ENCODE results near the gene PRDX2. TPM values are rescaled to one million over a fixed set of nuclear protein-coding genes. Genes with fewer than 3 reads are reported as not detected.

The PRDX2 gene
- polyA plus RNA-seq, 3 donors = 40.0 to 71.5 (median 46.7) TPM

DNA sequence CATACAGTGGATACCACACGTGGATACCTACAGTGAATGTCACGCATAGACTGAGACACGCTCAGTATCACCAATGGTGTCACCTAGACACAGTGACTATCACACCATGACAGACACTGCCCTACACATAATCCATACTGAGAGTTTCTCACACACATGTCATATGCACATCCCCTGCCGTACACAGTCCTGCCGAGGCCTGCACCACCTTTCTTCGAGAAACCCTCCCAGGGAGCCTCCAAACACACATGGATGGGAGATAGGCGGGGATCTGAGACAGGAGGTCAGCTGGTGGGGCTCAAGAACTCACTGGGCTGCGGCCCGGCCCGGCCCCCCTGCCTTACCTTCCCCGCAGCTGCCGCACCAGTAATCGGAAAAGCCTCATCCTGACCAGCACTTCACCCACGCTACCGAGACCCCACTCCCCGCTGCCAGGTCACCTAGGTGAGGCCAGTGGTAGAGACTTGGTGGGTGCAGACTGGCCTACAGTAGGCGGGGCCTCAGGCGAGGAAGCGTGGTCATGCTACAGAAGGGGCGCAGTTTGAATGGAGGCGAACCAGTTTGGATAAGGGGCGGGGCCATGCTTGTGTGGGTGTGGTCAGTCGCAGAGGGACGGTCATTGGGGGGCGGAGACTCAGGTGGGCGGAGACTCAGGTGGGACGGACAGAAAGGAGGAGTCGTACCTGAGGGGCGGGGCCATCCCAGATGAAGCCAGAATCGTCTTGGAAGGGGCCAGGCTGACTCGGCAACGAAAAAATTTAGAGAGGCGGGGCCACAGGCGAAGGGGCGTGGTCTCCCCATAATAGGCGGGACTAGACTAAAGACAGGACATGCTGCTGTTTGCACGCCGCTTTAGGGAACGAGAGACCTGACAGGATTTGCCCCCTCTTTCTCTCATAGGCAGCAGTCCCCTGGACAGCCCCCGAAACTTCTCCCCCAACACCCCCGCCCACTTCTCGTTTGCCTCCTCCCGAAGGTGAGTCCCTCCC lies 38.8 kb upstream of the PRDX2 start:
- H3K4me3 ChIP-seq (replicated peaks in 1 of 3; ENCODE audit: low read depth in 2 of 3, low read length in 3 of 3) = peak overlapping the region in 2 of 3 experiments; percentile 9 to 66
- peak overlapping the region; percentile 69 for H3K4me2 ChIP-seq (replicated peaks; ENCODE audit: extremely low read depth, low read length, poor library complexity, severe bottlenecking)
- H3K79me2 ChIP-seq (ENCODE audit: insufficient read depth, low read length) = no peaks in the 10 kb centered on the region
- Mint-ChIP-seq H3K9me3 (peaks cover 3 to 35% (median 28%) of the 10 kb centered on the region in 7 donors), H3K27me3 (ENCODE audit: low read depth in 3 of 3) (peaks cover 69 to 85% (median 76%) of the 10 kb centered on the region in 3 donors), H3K36me3 (peaks cover 4 to 11% of the 10 kb centered on the region in 2 donors), H3K4me3 (peak overlapping the region; percentile 34 to 85), H3K4me1 (peaks cover 24% of the 10 kb centered on the region), H3K27ac (no peak overlapping the region)
- H2AFZ ChIP-seq (ENCODE audit: insufficient read depth, low read depth, low read length, poor library complexity, severe bottlenecking) = peak overlapping the region; percentile 59
- no peaks in the 10 kb centered on the region for H3K36me3 ChIP-seq (replicated peaks in 1 of 2; ENCODE audit: control insufficient read depth in 1 of 2, insufficient read depth in 2 of 2, low read length in 2 of 2)
- H3K27ac ChIP-seq (ENCODE audit: low read depth in 1 of 2, low read length in 2 of 2) = no peak overlapping the region
- TF ChIP-seq, protein P1, sequence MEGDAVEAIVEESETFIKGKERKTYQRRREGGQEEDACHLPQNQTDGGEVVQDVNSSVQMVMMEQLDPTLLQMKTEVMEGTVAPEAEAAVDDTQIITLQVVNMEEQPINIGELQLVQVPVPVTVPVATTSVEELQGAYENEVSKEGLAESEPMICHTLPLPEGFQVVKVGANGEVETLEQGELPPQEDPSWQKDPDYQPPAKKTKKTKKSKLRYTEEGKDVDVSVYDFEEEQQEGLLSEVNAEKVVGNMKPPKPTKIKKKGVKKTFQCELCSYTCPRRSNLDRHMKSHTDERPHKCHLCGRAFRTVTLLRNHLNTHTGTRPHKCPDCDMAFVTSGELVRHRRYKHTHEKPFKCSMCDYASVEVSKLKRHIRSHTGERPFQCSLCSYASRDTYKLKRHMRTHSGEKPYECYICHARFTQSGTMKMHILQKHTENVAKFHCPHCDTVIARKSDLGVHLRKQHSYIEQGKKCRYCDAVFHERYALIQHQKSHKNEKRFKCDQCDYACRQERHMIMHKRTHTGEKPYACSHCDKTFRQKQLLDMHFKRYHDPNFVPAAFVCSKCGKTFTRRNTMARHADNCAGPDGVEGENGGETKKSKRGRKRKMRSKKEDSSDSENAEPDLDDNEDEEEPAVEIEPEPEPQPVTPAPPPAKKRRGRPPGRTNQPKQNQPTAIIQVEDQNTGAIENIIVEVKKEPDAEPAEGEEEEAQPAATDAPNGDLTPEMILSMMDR (IDR thresholded peaks at IDR 0.05) = no peak
- peak in 2 of 3 donors; percentile 17 to 26 for DNase-seq
- intact Hi-C loops (cut with micrococcal nuclease) = loop anchor here in 1 of 2 donors (5.0 kb wide), 1 partner anchor 33 kb away; the partner anchor contains the start of gene RNASEH2A
- no peaks in the 10 kb centered on the region for H4K20me1 ChIP-seq (ENCODE audit: insufficient read depth, low read length)
- 26% methylated on average over 31 of the region's 43 CpGs for WGBS (ENCODE audit: insufficient coverage)
- H3K9ac ChIP-seq (ENCODE audit: insufficient read depth, low read length, poor library complexity, severe bottlenecking) = no peak overlapping the region
- peaks cover 15 to 31% of the 10 kb centered on the region in 2 donors for H3K4me1 ChIP-seq (ENCODE audit: control insufficient read depth in 1 of 2, insufficient read depth in 2 of 2, low read length in 2 of 2)
- peaks cover 8 to 49% of the 10 kb centered on the region in 2 donors for H3K9me3 ChIP-seq (replicated peaks in 1 of 2; ENCODE audit: control insufficient read depth in 1 of 2, insufficient read depth in 1 of 2, low read length in 2 of 2)
- peaks cover 54 to 75% of the 10 kb centered on the region in 2 donors for H3K27me3 ChIP-seq (ENCODE audit: control insufficient read depth in 2 of 2, insufficient read depth in 2 of 2, low read length in 2 of 2)

GRCh38 chr19:12838886-12839756 lies 37.5 kb upstream of the PRDX2 start:
- intact Hi-C loops (cut with micrococcal nuclease) = no loop called here
- H3K4me2 ChIP-seq (replicated peaks; ENCODE audit: extremely low read depth, low read length, poor library complexity, severe bottlenecking) = peak overlapping the region; percentile 57
- no peaks in the 10 kb centered on the region for H4K20me1 ChIP-seq (ENCODE audit: insufficient read depth, low read length)

More at GRCh38 chr19:12838886-12839756, 37.5 kb upstream of the PRDX2 start:
- TF ChIP-seq, protein P1 (IDR thresholded peaks at IDR 0.05) = no peak
- no peak for DNase-seq
- peaks cover 30% of the 10 kb centered on the region for H3K4me1 Mint-ChIP-seq
- H3K27ac Mint-ChIP-seq = no peak overlapping the region
- H3K4me1 ChIP-seq (ENCODE audit: control insufficient read depth in 1 of 2, insufficient read depth in 2 of 2, low read length in 2 of 2) = peaks cover 15 to 33% of the 10 kb centered on the region in 2 donors
- H3K27me3 Mint-ChIP-seq (ENCODE audit: low read depth in 3 of 3) = peaks cover 78 to 87% (median 83%) of the 10 kb centered on the region in 3 donors
- peak overlapping the region in 1 of 2 donors; percentile 85 for H3K4me3 Mint-ChIP-seq
- no peaks in the 10 kb centered on the region for H3K36me3 ChIP-seq (replicated peaks in 1 of 2; ENCODE audit: control insufficient read depth in 1 of 2, insufficient read depth in 2 of 2, low read length in 2 of 2)
- H3K36me3 Mint-ChIP-seq = peaks cover 11% of the 10 kb centered on the region in 2 donors
- peaks cover 13 to 59% of the 10 kb centered on the region in 2 donors for H3K9me3 ChIP-seq (replicated peaks in 1 of 2; ENCODE audit: control insufficient read depth in 1 of 2, insufficient read depth in 1 of 2, low read length in 2 of 2)
- 42% methylated on average over 4 of the region's 21 CpGs for WGBS (ENCODE audit: insufficient coverage)
- H3K27ac ChIP-seq (ENCODE audit: low read depth in 1 of 2, low read length in 2 of 2) = no peak overlapping the region
- peaks cover 3 to 47% (median 36%) of the 10 kb centered on the region in 7 donors for H3K9me3 Mint-ChIP-seq
- peaks cover 65 to 84% of the 10 kb centered on the region in 2 donors for H3K27me3 ChIP-seq (ENCODE audit: control insufficient read depth in 2 of 2, insufficient read depth in 2 of 2, low read length in 2 of 2)
- no peak overlapping the region for H2AFZ ChIP-seq (ENCODE audit: insufficient read depth, low read depth, low read length, poor library complexity, severe bottlenecking)
- no peak overlapping the region for H3K9ac ChIP-seq (ENCODE audit: insufficient read depth, low read length, poor library complexity, severe bottlenecking)
- no peak overlapping the region for H3K4me3 ChIP-seq (replicated peaks in 1 of 3; ENCODE audit: low read depth in 2 of 3, low read length in 3 of 3)
- no peaks in the 10 kb centered on the region for H3K79me2 ChIP-seq (ENCODE audit: insufficient read depth, low read length)

Data from CD14-positive monocyte (primary cell).